DOHH2 (cell line): ENCODE measurements around the gene ZNF774.
A peak's percentile ranks its signal among the peaks of the same experiment; 100 is the strongest.

Source experiments
- H3F3A ChIP-seq: fragments of 200-600 bp; sonication (generic), shearing (Covaris generic); 2 replicates; pipeline ENCODE4 v1.6.0; 2016; ENCODE audit warnings: antibody characterized with exemption, mild to moderate bottlenecking; ENCODE audit not compliant: control insufficient read depth, insufficient read depth
- H3K27ac ChIP-seq: fragments of 200-600 bp; sonication (generic); 2 replicates; pipeline ENCODE4 v1.5.1; 2014; ENCODE audit warnings: low read depth, mild to moderate bottlenecking, low read length, moderate library complexity
- H3K27me3 ChIP-seq: fragments of 200-600 bp; sonication (generic); 2 replicates; pipeline ENCODE4 v1.6.1; 2014; ENCODE audit warnings: mild to moderate bottlenecking, low read length, mixed read lengths; ENCODE audit not compliant: control insufficient read depth
- H3K36me3 ChIP-seq: fragments of 200-600 bp; sonication (generic); 2 replicates; pipeline ENCODE4 v1.6.1; 2014; ENCODE audit warnings: mild to moderate bottlenecking, low read length, moderate library complexity, mixed read lengths; ENCODE audit not compliant: control insufficient read depth
- H3K4me1 ChIP-seq: fragments of 200-600 bp; sonication (generic); 2 replicates; pipeline ENCODE4 v1.6.1; 2014; ENCODE audit warnings: mild to moderate bottlenecking, low read length, mixed read lengths; ENCODE audit not compliant: control insufficient read depth
- H3K4me2 ChIP-seq: fragments of 200-600 bp; sonication (generic); 2 replicates; pipeline ENCODE4 v1.6.0; 2014; ENCODE audit warnings: mild to moderate bottlenecking, low read length, moderate library complexity
- H3K4me3 ChIP-seq: fragments of 200-600 bp; sonication (generic); 2 replicates; pipeline ENCODE4 v1.5.1; 2014; ENCODE audit warnings: mild to moderate bottlenecking, low read length, mixed read lengths
- H3K79me2 ChIP-seq: fragments of 200-600 bp; sonication (generic); 2 replicates; pipeline ENCODE4 v1.6.1; 2014; ENCODE audit warnings: mild to moderate bottlenecking, low read length, mixed read lengths; ENCODE audit not compliant: control insufficient read depth
- H3K9me2 ChIP-seq: fragments of 200-600 bp; sonication (generic); replicated peaks from 2 replicates; pipeline ENCODE4 v1.6.1; 2014; ENCODE audit warnings: mild to moderate bottlenecking, low read length, mixed read lengths; ENCODE audit not compliant: control insufficient read depth
- H3K9me3 ChIP-seq: fragments of 200-600 bp; sonication (generic); 2 replicates; pipeline ENCODE4 v1.6.1; 2014; ENCODE audit warnings: antibody characterized with exemption, low read length, mixed read lengths; ENCODE audit not compliant: control insufficient read depth, insufficient read depth
- H4K20me1 ChIP-seq: fragments of 200-600 bp; sonication (generic); 2 replicates; pipeline ENCODE4 v1.6.0; 2014; ENCODE audit warnings: low read depth, mild to moderate bottlenecking, antibody characterized with exemption, low read length, moderate library complexity; ENCODE audit not compliant: control insufficient read depth, insufficient read depth
- EZH2phosphoT487 ChIP-seq: fragments of 200-600 bp; sonication (generic); IDR thresholded peaks from 2 replicates; pipeline ENCODE4 v1.6.1; 2017; ENCODE audit warnings: borderline replicate concordance, mild to moderate bottlenecking, antibody characterized with exemption, low read length, moderate library complexity, mixed read lengths
- TF ChIP-seq, protein P1 (sequence below): fragments of 200-600 bp; sonication (generic); IDR thresholded peaks from one replicate; pipeline ENCODE4 v1.5.1; 2014; ENCODE audit warnings: antibody characterized with exemption, mild to moderate bottlenecking, low read depth, low read length; ENCODE audit not compliant: poor library complexity, severe bottlenecking

The ZNF774 gene

GRCh38 chr15:90387534-90388461 lies 35.7 kb downstream of the ZNF774 start, which contains the start of gene IQGAP1:
Gene IQGAP1, plus strand, starts transcription at chr15:90388242. Its CDS starts 100 bp downstream, at chr15:90388342.
- H3K4me2 ChIP-seq: peak within 1 kb of the TSS; percentile 87
- H3K79me2 ChIP-seq: peaks cover 44% of the 10 kb centered on the region
- 0 out of 2 replicates have a peak, but pooled peaks cover 7% of the 10 kb centered on the region for H4K20me1 ChIP-seq
- no peaks in the 10 kb centered on the region for H3K9me3 ChIP-seq
- peak within 1 kb of the TSS; percentile 64 for H3K27ac ChIP-seq
- H3K4me3 ChIP-seq: peak within 1 kb of the TSS; percentile 85
- peaks cover 30% of the 10 kb centered on the region for H3K36me3 ChIP-seq
- TF ChIP-seq EZH2phosphoT487: no peak
- TF ChIP-seq, protein P1, sequence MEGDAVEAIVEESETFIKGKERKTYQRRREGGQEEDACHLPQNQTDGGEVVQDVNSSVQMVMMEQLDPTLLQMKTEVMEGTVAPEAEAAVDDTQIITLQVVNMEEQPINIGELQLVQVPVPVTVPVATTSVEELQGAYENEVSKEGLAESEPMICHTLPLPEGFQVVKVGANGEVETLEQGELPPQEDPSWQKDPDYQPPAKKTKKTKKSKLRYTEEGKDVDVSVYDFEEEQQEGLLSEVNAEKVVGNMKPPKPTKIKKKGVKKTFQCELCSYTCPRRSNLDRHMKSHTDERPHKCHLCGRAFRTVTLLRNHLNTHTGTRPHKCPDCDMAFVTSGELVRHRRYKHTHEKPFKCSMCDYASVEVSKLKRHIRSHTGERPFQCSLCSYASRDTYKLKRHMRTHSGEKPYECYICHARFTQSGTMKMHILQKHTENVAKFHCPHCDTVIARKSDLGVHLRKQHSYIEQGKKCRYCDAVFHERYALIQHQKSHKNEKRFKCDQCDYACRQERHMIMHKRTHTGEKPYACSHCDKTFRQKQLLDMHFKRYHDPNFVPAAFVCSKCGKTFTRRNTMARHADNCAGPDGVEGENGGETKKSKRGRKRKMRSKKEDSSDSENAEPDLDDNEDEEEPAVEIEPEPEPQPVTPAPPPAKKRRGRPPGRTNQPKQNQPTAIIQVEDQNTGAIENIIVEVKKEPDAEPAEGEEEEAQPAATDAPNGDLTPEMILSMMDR: no peak
- H3K27me3 ChIP-seq: no peaks in the 10 kb centered on the region
- peaks cover 31% of the 10 kb centered on the region for H3K4me1 ChIP-seq
- H3K9me2 ChIP-seq: no peaks in the 10 kb centered on the region
- no peaks in the 10 kb centered on the region for H3F3A ChIP-seq

GRCh38 chr15:90388462-90389380 lies 36.6 kb downstream of the ZNF774 start:
- peaks cover 53% of the 10 kb centered on the region for H3K79me2 ChIP-seq
- H3K4me2 ChIP-seq: peak overlapping the region; percentile 87
- no peak for TF ChIP-seq EZH2phosphoT487
- TF ChIP-seq, protein P1: no peak
- peaks cover 7% of the 10 kb centered on the region; the same call in 1 of the 2 replicates for H4K20me1 ChIP-seq
- H3K36me3 ChIP-seq: peaks cover 38% of the 10 kb centered on the region
- H3K9me3 ChIP-seq: no peaks in the 10 kb centered on the region
- H3F3A ChIP-seq: no peaks in the 10 kb centered on the region
- peaks cover 35% of the 10 kb centered on the region for H3K4me1 ChIP-seq
- H3K9me2 ChIP-seq: no peaks in the 10 kb centered on the region
- peak overlapping the region; percentile 64 for H3K27ac ChIP-seq
- H3K27me3 ChIP-seq: no peaks in the 10 kb centered on the region
- peak overlapping the region; percentile 85 for H3K4me3 ChIP-seq

DNA sequence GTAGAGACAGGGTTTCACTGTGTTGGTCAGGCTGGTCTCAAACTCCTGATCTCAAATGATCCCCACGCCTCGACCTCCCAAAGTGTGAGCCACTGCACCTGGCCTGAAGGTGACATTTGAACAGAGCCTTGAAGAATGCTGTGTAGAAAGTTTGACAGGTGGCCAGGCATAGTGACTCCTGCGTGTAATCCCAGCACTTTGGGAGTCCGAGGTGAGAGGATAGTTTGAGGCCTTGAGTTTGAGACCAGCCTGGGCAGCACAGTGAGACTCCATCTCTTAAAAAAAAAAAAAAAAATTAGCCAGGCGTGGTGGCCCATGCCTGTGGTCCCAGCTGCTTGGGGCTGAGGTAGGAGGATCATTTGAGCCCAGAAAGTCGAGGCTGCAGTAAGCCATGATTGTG lies 37.4 kb downstream of the ZNF774 start:
- Histone ChIP-seq H3K4me3 (peak overlapping the region; percentile 85), H3F3A (no peaks in the 10 kb centered on the region)

More for the DNA sequence above, 37.4 kb downstream of the ZNF774 start:
- H3K79me2 ChIP-seq: peaks cover 61% of the 10 kb centered on the region
- H3K9me3 ChIP-seq: no peaks in the 10 kb centered on the region
- H3K9me2 ChIP-seq: no peaks in the 10 kb centered on the region
- TF ChIP-seq EZH2phosphoT487: no peak
- TF ChIP-seq, protein P1: no peak
- H3K36me3 ChIP-seq: peaks cover 38% of the 10 kb centered on the region
- peaks cover 7% of the 10 kb centered on the region; the same call in 1 of the 2 replicates for H4K20me1 ChIP-seq
- H3K4me1 ChIP-seq: peaks cover 37% of the 10 kb centered on the region
- H3K27me3 ChIP-seq: no peaks in the 10 kb centered on the region
- no peak overlapping the region for H3K27ac ChIP-seq
- peak overlapping the region; percentile 87 for H3K4me2 ChIP-seq
